Sigmoid colon (tissue), 4 donors: Measurements from ENCODE around the gene GRID2.

ENCODE experiments used
- CTCF ChIP-seq, 4 experiments: fragments of 450-650 bp in 3 of 4; fragments of 200-600 bp in 1 of 4; IDR thresholded peaks; one replicate each; pipeline ENCODE4 v1.5.1; 2016 to 2019; ENCODE audit warnings: antibody characterized with exemption in 4 of 4, mild to moderate bottlenecking in 3 of 4, moderate library complexity in 2 of 4
- POLR2AphosphoS5 ChIP-seq, 4 donors: sonication (generic); formaldehyde crosslinking; IDR thresholded peaks; one replicate each; pipeline ENCODE4 v1.6.1; 2017; ENCODE audit warnings: antibody characterized with exemption in 4 of 4

- TF ChIP-seq POLR2AphosphoS5 (IDR thresholded peaks at IDR 0.05), result no peak
- no peak for TF ChIP-seq CTCF (IDR thresholded peaks at IDR 0.05)
These were observed 4.1 kb downstream of the GRID2 start for GRCh38 chr4:92307866-92308265.
